H9 (cell line): ENCODE measurements around the gene ICE2. TPM values are rescaled to one million over a fixed set of nuclear protein-coding genes. Genes with fewer than 3 reads are reported as not detected.
A peak's percentile ranks its signal among the peaks of the same experiment; 100 is the strongest.

ENCODE experiments used
- DNase-seq: peaks from one replicate; pipeline ENCODE4 v3.0.0-alpha.2; 2017
- H2AFZ ChIP-seq: one replicate; pipeline ENCODE4 v1.6.1; 2013; ENCODE audit warnings: mild to moderate bottlenecking, low read length, control low read depth, moderate library complexity
- H2AK5ac ChIP-seq: 2 replicates; pipeline ENCODE4 v1.6.1; 2013; ENCODE audit warnings: low read length, control low read depth, mixed read lengths; ENCODE audit not compliant: insufficient read length
- H2BK120ac ChIP-seq: one replicate; pipeline ENCODE4 v1.6.1; 2013; ENCODE audit warnings: low read depth, mild to moderate bottlenecking, low read length, control low read depth, inconsistent platforms; ENCODE audit not compliant: poor library complexity, severe bottlenecking
- H2BK12ac ChIP-seq: 2 replicates; pipeline ENCODE4 v1.6.1; 2013; ENCODE audit warnings: low read length, control low read depth, mixed read lengths, low read depth; ENCODE audit not compliant: insufficient read length
- H2BK15ac ChIP-seq: 2 replicates; pipeline ENCODE4 v1.6.1; 2013; ENCODE audit warnings: low read depth, low read length, control low read depth
- H2BK20ac ChIP-seq: one replicate; pipeline ENCODE4 v1.6.1; 2013; ENCODE audit warnings: low read depth, mild to moderate bottlenecking, low read length, control low read depth, inconsistent platforms; ENCODE audit not compliant: poor library complexity, severe bottlenecking
- H2BK5ac ChIP-seq: 2 replicates; pipeline ENCODE4 v1.6.1; 2013; ENCODE audit warnings: low read length, control low read depth, mixed read lengths; ENCODE audit not compliant: insufficient read length
- H3K14ac ChIP-seq: 2 replicates; pipeline ENCODE4 v1.6.1; 2013; ENCODE audit warnings: low read length, control low read depth; ENCODE audit not compliant: insufficient read depth
- H3K18ac ChIP-seq: 2 replicates; pipeline ENCODE4 v1.6.1; 2013; ENCODE audit warnings: low read depth, mild to moderate bottlenecking, mixed read lengths, low read length, control low read depth; ENCODE audit not compliant: insufficient read length
- H3K23ac ChIP-seq: 2 replicates; pipeline ENCODE4 v1.6.1; 2013; ENCODE audit warnings: low read length, control low read depth, mixed read lengths, low read depth; ENCODE audit not compliant: insufficient read length
- H3K23me2 ChIP-seq: 2 replicates; pipeline ENCODE4 v1.6.1; 2013; ENCODE audit warnings: low read depth, mild to moderate bottlenecking, mixed read lengths, low read length, control low read depth; ENCODE audit not compliant: insufficient read length, poor library complexity, severe bottlenecking
- H3K27ac ChIP-seq: 2 replicates; pipeline ENCODE4 v1.5.1; 2013; ENCODE audit warnings: low read length, control low read depth, mixed read lengths, low read depth; ENCODE audit not compliant: insufficient read length
- H3K27me3 ChIP-seq: 2 replicates; pipeline ENCODE4 v1.6.1; 2013; ENCODE audit warnings: low read length, control low read depth, inconsistent platforms; ENCODE audit not compliant: insufficient read depth
- H3K4ac ChIP-seq: 2 replicates; pipeline ENCODE4 v1.6.1; 2013; ENCODE audit warnings: low read depth, mild to moderate bottlenecking, control low read depth, inconsistent platforms, low read length, moderate library complexity
- H3K4me1 ChIP-seq: 2 replicates; pipeline ENCODE4 v1.6.1; 2013; ENCODE audit warnings: low read length, control low read depth, inconsistent platforms; ENCODE audit not compliant: insufficient read depth
- H3K4me2 ChIP-seq: 2 replicates; pipeline ENCODE4 v1.6.1; 2013; ENCODE audit warnings: low read length, control low read depth, mixed read lengths; ENCODE audit not compliant: insufficient read length, insufficient read depth
- H3K56ac ChIP-seq: 2 replicates; pipeline ENCODE4 v1.6.1; 2013; ENCODE audit warnings: low read depth, mild to moderate bottlenecking, mixed read lengths, low read length, control low read depth; ENCODE audit not compliant: insufficient read length
- H3K79me1 ChIP-seq: 2 replicates; pipeline ENCODE4 v1.6.1; 2013; ENCODE audit warnings: low read depth, mild to moderate bottlenecking, moderate library complexity, low read length, control low read depth, inconsistent platforms; ENCODE audit not compliant: insufficient read depth, poor library complexity, severe bottlenecking
- H3K79me2 ChIP-seq: 2 replicates; pipeline ENCODE4 v1.6.1; 2013; ENCODE audit warnings: low read length, control low read depth, inconsistent platforms; ENCODE audit not compliant: insufficient read depth
- H3K9ac ChIP-seq: 2 replicates; pipeline ENCODE4 v1.6.1; 2013; ENCODE audit warnings: low read length, control low read depth, mixed read lengths; ENCODE audit not compliant: insufficient read length; ENCODE audit errors: extremely low read depth
- H3K9me3 ChIP-seq: one replicate; pipeline ENCODE4 v1.6.1; 2013; ENCODE audit warnings: low read depth, low read length, inconsistent platforms; ENCODE audit not compliant: control insufficient read depth
- H3T11ph ChIP-seq: one replicate; pipeline ENCODE4 v1.6.1; 2013; ENCODE audit warnings: mild to moderate bottlenecking, low read length, control low read depth, inconsistent platforms
- H4K20me1 ChIP-seq: one replicate; pipeline ENCODE4 v1.6.1; 2013; ENCODE audit not compliant: control insufficient read depth, insufficient read length, insufficient read depth
- H4K5ac ChIP-seq: 2 replicates; pipeline ENCODE4 v1.6.1; 2013; ENCODE audit warnings: low read depth, mild to moderate bottlenecking, mixed read lengths, low read length, control low read depth; ENCODE audit not compliant: insufficient read length
- H4K8ac ChIP-seq: replicated peaks from 2 replicates; pipeline ENCODE4 v1.6.1; 2013; ENCODE audit warnings: low read length, control low read depth, mixed read lengths, low read depth; ENCODE audit not compliant: insufficient read length
- H4K91ac ChIP-seq: 2 replicates; pipeline ENCODE4 v1.6.1; 2013; ENCODE audit warnings: low read depth, mild to moderate bottlenecking, moderate library complexity, mixed read lengths, low read length, control low read depth; ENCODE audit not compliant: insufficient read length
- H3K27ac Mint-ChIP-seq, 3 experiments: 2 replicates in 2 of 3; 3 replicates in 1 of 3; pipeline ENCODE4 v1.8.0; 2020 to 2021; ENCODE audit warnings: mixed read lengths in 3 of 3, mild to moderate bottlenecking in 1 of 3, moderate library complexity in 1 of 3
- H3K27me3 Mint-ChIP-seq: 2 replicates; pipeline ENCODE4 v1.8.0; 2021; ENCODE audit warnings: low read depth, mild to moderate bottlenecking, moderate library complexity, mixed read lengths
- H3K36me3 Mint-ChIP-seq, 3 experiments: 2 replicates in 2 of 3; 3 replicates in 1 of 3; pipeline ENCODE4 v1.8.0; 2020 to 2021; ENCODE audit warnings: low read depth in 3 of 3, mixed read lengths in 3 of 3; ENCODE audit not compliant: insufficient read depth in 1 of 3
- H3K4me1 Mint-ChIP-seq, 2 experiments: 2 replicates each; pipeline ENCODE4 v1.8.0; 2020; ENCODE audit warnings: mixed read lengths in 2 of 2
- H3K4me3 Mint-ChIP-seq, 2 experiments: 2 replicates in 1 of 2; 3 replicates in 1 of 2; pipeline ENCODE4 v1.8.0; 2020 to 2021; ENCODE audit warnings: mild to moderate bottlenecking in 2 of 2, mixed read lengths in 2 of 2, moderate library complexity in 1 of 2
- H3K9me3 Mint-ChIP-seq, 2 experiments: 2 replicates in 1 of 2; 3 replicates in 1 of 2; pipeline ENCODE4 v1.8.0; 2020; ENCODE audit warnings: mild to moderate bottlenecking in 2 of 2, mixed read lengths in 2 of 2, moderate library complexity in 1 of 2
- WGBS: extraction: QIAGEN DNeasy Blood & Tissue Kit; methylation state at CpG from one replicate; pipeline ENCODE4 v1.1.7; 2013; ENCODE audit warnings: missing lambda C conversion rate, low lambda C conversion rate, mixed read lengths; ENCODE audit not compliant: insufficient read length; ENCODE audit errors: extremely low coverage; 5-methylcytosine and 5-hydroxymethylcytosine counted together
- total RNA-seq: library from RNA; stranded (reverse); gene quantifications from 2 replicates; pipeline ENCODE4 v1.2.1, GENCODE V29; 2021
- TF ChIP-seq, protein P1 (sequence below): fragments of 200-600 bp; sonication (generic); conservative IDR thresholded peaks from 3 replicates; pipeline ENCODE4 v1.8.0; 2021; ENCODE audit warnings: antibody characterized with exemption, mild to moderate bottlenecking

ICE2 gene
- total RNA-seq, 1 experiment from 2014 or later: 76.3 TPM

DNA sequence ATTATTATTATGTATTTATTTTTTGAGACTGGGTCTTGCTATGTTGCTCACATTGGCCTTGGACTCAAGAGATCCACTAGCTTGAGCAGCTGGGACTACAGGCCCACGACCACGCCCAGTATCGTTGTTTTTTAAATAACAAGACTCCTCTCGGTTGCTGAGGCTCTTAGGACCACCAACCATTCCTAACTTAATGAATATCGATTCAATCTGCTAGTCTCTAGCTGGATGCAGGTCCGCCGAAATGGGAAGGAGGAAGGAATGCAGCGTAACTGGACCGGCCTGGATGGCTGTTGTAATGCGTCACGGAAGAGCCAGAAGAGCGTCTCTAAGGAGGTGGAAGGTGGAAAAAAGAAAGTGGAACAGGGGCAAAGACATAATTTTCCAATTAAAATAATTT, 82.8 kb downstream of the ICE2 start:
- no peaks in the 10 kb centered on the region; a peak in 1 of 5 replicates for H3K9me3 Mint-ChIP-seq
- peaks cover 0 to 6% (median 3%) of the 10 kb centered on the region in 3 experiments; a peak in 2 of 7 replicates for H3K36me3 Mint-ChIP-seq
- H3K14ac ChIP-seq: no peak overlapping the region
- H4K91ac ChIP-seq: no peak overlapping the region
- peaks cover 15% of the 10 kb centered on the region; the same call in 1 of the 2 replicates for H3K4me1 ChIP-seq
- TF ChIP-seq, protein P1, sequence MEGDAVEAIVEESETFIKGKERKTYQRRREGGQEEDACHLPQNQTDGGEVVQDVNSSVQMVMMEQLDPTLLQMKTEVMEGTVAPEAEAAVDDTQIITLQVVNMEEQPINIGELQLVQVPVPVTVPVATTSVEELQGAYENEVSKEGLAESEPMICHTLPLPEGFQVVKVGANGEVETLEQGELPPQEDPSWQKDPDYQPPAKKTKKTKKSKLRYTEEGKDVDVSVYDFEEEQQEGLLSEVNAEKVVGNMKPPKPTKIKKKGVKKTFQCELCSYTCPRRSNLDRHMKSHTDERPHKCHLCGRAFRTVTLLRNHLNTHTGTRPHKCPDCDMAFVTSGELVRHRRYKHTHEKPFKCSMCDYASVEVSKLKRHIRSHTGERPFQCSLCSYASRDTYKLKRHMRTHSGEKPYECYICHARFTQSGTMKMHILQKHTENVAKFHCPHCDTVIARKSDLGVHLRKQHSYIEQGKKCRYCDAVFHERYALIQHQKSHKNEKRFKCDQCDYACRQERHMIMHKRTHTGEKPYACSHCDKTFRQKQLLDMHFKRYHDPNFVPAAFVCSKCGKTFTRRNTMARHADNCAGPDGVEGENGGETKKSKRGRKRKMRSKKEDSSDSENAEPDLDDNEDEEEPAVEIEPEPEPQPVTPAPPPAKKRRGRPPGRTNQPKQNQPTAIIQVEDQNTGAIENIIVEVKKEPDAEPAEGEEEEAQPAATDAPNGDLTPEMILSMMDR: no peak
- H3K9ac ChIP-seq: no peak overlapping the region
- H2AFZ ChIP-seq: no peak overlapping the region
- peaks cover 1% of the 10 kb centered on the region; the same call in 1 of the 2 replicates for H3K27me3 ChIP-seq
- no peaks in the 10 kb centered on the region for H4K20me1 ChIP-seq
- no peak overlapping the region for H3K27ac ChIP-seq
- H3K56ac ChIP-seq: no peak overlapping the region
- peaks cover 23% of the 10 kb centered on the region for H3K23me2 ChIP-seq
- DNase-seq: no peak
- H2BK12ac ChIP-seq: no peak overlapping the region
- H2BK20ac ChIP-seq: no peak overlapping the region
- no peaks in the 10 kb centered on the region for H3K79me1 ChIP-seq
- H4K5ac ChIP-seq: no peak overlapping the region
- H3K79me2 ChIP-seq: peaks cover 6% of the 10 kb centered on the region; the same call in 1 of the 2 replicates
- H3K4me2 ChIP-seq: peak overlapping the region; percentile 87
- no peaks in the 10 kb centered on the region for H3K9me3 ChIP-seq
- no peak overlapping the region for H3K4ac ChIP-seq
- no peak overlapping the region for H2BK120ac ChIP-seq
- WGBS: no CpG with 5 or more reads among the region's 12 CpGs
- H3K27me3 Mint-ChIP-seq: peaks cover 40% of the 10 kb centered on the region
- H3K27ac Mint-ChIP-seq: no peak overlapping the region; a peak in 2 of 7 replicates
- no peak overlapping the region for H4K8ac ChIP-seq
- no peak overlapping the region for H2BK5ac ChIP-seq
- peaks cover 63 to 64% of the 10 kb centered on the region in 2 experiments for H3K4me1 Mint-ChIP-seq
- H3K18ac ChIP-seq: no peak overlapping the region
- no peak overlapping the region for H3K23ac ChIP-seq
- no peak overlapping the region for H2AK5ac ChIP-seq
- H2BK15ac ChIP-seq: no peak overlapping the region
- peak overlapping the region in 1 of 2 experiments; percentile 73; a peak in 2 of 5 replicates for H3K4me3 Mint-ChIP-seq
- H3T11ph ChIP-seq: no peak overlapping the region
